Activated CD4-positive, alpha-beta T cell treated with anti-CD3 and anti-CD28 coated beads for 36 hours (primary cell): ENCODE results near the gene SGIP1. TPM values are rescaled to one million over a fixed set of nuclear protein-coding genes. Genes with fewer than 3 reads are reported as not detected.
A peak's percentile ranks its signal among the peaks of the same experiment; 100 is the strongest.
"Not testable (repeated sequence)": the region's sequence is repeated elsewhere in the genome, so short reads cannot be mapped to it uniquely, and the experiment has no call there.

Experiments used
- ATAC-seq: fragments of 200-7000 bp; cut with Tn5 transposase; one replicate; pipeline ENCODE4 v1.10.0; 2021; ENCODE audit warnings: mild to moderate bottlenecking, moderate library complexity
- CTCF ChIA-PET: fragments of 350-600 bp; sonication (Branson Sonifier 250); formaldehyde crosslinking; loops from one replicate; lab custom pipeline; 2021; ENCODE audit warnings: antibody characterized with exemption; lab: Charles Lee
- POLR2A ChIA-PET: fragments of 350-600 bp; sonication (Branson Sonifier 250); formaldehyde crosslinking; loops from one replicate; lab custom pipeline; 2021; ENCODE audit warnings: antibody characterized with exemption, inconsistent platforms; lab: Charles Lee
- DNase-seq: peaks from one replicate; pipeline ENCODE4 v3.0.0-alpha.2; 2020
- H3K27ac Mint-ChIP-seq: one replicate; pipeline ENCODE4 v1.8.0; 2021; ENCODE audit warnings: mixed read lengths
- H3K27me3 Mint-ChIP-seq: one replicate; pipeline ENCODE4 v1.8.0; 2021; ENCODE audit warnings: mixed read lengths
- H3K36me3 Mint-ChIP-seq: one replicate; pipeline ENCODE4 v1.8.0; 2021; ENCODE audit warnings: low read depth, mixed read lengths
- H3K4me1 Mint-ChIP-seq: one replicate; pipeline ENCODE4 v1.8.0; 2021; ENCODE audit warnings: mixed read lengths
- H3K4me3 Mint-ChIP-seq: one replicate; pipeline ENCODE4 v1.8.0; 2021; ENCODE audit warnings: mild to moderate bottlenecking, moderate library complexity, mixed read lengths
- H3K9me3 Mint-ChIP-seq: one replicate; pipeline ENCODE4 v1.8.0; 2021; ENCODE audit warnings: low read depth, mixed read lengths
- intact Hi-C, 2 experiments: fragments of 100-400 bp; cut with DNase I in 1 of 2; cut with micrococcal nuclease in 1 of 2; formaldehyde crosslinking; loops; one replicate each; pipeline versions ENCODE4 v1.14.2 to v1.15.1; 2022 to 2024; cut with DNase I, micrococcal nuclease
- total RNA-seq, 2 experiments: library from RNA; stranded (reverse); gene quantifications; one replicate each; pipeline ENCODE4 v1.2.3, GENCODE V29; 2021

SGIP1 gene
- total RNA-seq, 2 experiments from 2014 or later, result 0.02 to 0.05 TPM

DNA sequence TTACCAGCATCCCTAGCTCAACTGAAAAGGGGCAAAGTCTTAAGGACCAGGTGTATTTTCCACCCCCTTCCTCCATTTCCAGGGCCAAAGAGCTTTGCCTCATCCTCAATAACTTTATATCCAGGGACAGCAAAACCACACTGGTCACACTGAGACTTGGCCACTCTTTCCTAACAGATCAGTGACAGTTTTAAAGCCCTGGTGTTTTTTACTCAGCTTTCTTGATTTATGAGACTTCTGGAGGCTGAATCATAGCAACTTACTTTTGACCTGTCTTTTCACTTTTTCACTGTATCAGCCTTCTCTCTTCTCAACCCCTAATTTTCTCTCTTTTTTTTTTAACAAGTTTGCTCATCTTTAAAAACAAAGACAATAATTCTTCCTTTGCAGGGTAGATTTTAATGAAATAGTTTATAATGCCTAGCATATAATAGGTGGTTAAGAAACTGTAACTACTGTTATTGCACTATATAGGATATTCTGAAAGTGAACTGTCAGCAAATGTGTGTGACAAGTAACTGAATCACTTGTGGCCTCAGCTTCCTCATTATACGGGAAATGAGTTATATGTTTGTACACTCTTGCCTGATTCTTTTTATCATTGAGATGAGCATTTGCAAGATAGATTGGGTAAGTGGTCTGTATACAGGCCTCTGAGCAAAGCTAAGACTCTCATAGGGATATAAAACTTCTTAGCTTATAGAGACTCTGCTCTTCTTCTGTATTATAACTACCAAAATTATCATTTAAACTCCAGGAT, 198.6 kb downstream of the SGIP1 start:
- CTCF ChIA-PET, result interaction anchor here (0.7 to 2.1 kb wide), 6 partner anchors 10 to 501 kb away, joined by 3 to 7 read pairs (median 4); partner anchors contain the start of genes DNAI4 and MIER1
- Mint-ChIP-seq H3K4me3 (no peak overlapping the region), H3K9me3 (no peaks in the 10 kb centered on the region), H3K36me3 (no peaks in the 10 kb centered on the region), H3K27me3 (peaks cover 1% of the 10 kb centered on the region), H3K4me1 (peaks cover 29% of the 10 kb centered on the region), H3K27ac (peak overlapping the region; percentile 73)
- intact Hi-C loops, result no loop called here
- ATAC-seq (peak; percentile 90), DNase-seq (no peak)
- POLR2A ChIA-PET, result interaction anchor here (0.6 to 0.7 kb wide), 2 partner anchors 264 to 567 kb away, joined by 3 read pairs; no protein-coding TSS in a partner anchor

DNA sequence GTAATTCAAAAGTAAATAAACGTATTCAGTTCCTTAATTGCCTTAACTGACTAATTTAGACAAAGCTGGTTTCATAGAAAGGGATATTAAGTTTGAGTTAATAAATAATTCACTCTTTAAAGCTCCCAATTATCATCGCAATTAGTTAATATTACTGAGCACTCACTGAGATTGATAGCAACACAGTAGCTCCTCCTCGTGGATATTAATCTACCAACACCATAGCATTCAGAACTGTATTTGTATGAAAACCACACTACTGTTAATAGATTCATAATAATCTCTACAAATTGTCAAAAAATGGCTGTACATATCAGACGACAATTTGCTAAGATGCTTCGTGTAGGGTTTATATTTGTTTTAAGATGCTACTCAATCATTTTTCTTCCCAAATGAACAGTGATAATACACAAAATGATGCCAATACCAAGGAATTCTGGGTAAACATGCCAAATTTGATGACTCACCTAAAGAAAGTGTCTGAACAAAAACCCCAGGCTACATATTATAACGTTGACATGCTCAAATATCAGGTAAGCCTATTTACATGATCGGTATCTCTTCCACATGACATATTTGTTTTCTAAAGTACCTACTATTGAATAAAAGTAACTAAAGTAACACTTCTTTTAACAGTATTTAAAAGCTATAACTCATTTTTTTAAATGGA, 199.5 kb downstream of the SGIP1 start:
- intact Hi-C loops, result no loop called here
- ATAC-seq (no peak), DNase-seq (no peak)
- Mint-ChIP-seq H3K27ac (no peak overlapping the region), H3K4me3 (no peak overlapping the region), H3K9me3 (no peaks in the 10 kb centered on the region), H3K4me1 (peaks cover 28% of the 10 kb centered on the region), H3K36me3 (no peaks in the 10 kb centered on the region), H3K27me3 (no peaks in the 10 kb centered on the region)
- POLR2A ChIA-PET, result no interaction called here
- CTCF ChIA-PET, result interaction anchor here (1.5 to 2.1 kb wide), 2 partner anchors 32 to 191 kb away, joined by 4 to 5 read pairs; partner anchors contain the start of genes DNAI4 and MIER1

DNA sequence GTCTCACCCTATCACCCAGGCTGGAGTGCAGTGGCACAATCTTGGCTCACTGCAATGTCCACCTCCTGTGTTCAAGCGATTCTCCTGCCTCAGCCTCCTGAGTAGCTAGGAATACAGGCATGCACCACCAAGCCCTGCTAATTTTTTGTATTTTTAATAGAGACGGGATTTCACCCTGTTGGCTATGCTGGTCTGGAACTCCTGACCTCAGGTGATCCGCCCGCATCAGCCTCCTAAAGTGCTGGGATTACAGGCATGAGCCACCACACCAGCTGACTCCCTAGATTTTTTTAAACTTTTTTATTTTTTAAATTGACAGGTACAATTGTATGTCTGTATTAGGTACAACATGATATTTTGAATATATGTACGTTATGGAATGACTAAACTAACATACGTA, 200.6 kb downstream of the SGIP1 start:
- H3K4me3 Mint-ChIP-seq, H3K27me3 Mint-ChIP-seq, ATAC-seq, H3K9me3 Mint-ChIP-seq, intact Hi-C loops, DNase-seq, H3K36me3 Mint-ChIP-seq, POLR2A ChIA-PET, H3K27ac Mint-ChIP-seq: not testable (repeated sequence)
- CTCF ChIA-PET, result interaction anchor here (0.6 kb wide), 1 partner anchor 31 kb away, joined by 3 read pairs; no protein-coding TSS in a partner anchor
- peaks cover 18% of the 10 kb centered on the region for H3K4me1 Mint-ChIP-seq

DNA sequence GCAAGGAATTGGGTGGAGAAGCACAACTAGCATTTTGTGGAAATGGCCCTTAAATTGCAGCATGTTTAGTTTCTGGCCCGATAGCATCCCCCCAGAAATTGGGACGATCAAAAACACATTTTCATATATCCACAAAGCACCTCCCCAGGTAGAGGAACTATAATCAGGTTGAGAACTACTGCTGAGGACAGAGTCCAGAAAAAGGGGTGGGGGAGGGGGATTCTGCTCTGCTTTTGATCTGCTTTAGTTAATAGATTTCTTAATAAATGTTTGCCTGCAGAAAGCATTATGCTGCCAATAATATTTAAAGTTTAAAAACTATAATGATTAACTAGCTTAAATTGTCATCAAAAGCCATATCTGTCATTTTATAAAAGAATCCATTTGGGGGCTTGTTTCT, 203.9 kb downstream of the SGIP1 start:
- Mint-ChIP-seq H3K9me3 (no peaks in the 10 kb centered on the region), H3K27me3 (no peaks in the 10 kb centered on the region), H3K4me3 (no peak overlapping the region), H3K4me1 (peaks cover 7% of the 10 kb centered on the region), H3K36me3 (no peaks in the 10 kb centered on the region), H3K27ac (no peak overlapping the region)
- POLR2A ChIA-PET, result interaction anchor here (0.7 kb wide), 1 partner anchor 371 kb away, joined by 3 read pairs; no protein-coding TSS in a partner anchor
- DNase-seq (no peak), ATAC-seq (no peak)
- CTCF ChIA-PET, result interaction anchor here (0.6 to 2.3 kb wide), 4 partner anchors 12 to 308 kb away, joined by 4 to 16 read pairs (median 6); no protein-coding TSS in a partner anchor
- intact Hi-C loops, result no loop called here

DNA sequence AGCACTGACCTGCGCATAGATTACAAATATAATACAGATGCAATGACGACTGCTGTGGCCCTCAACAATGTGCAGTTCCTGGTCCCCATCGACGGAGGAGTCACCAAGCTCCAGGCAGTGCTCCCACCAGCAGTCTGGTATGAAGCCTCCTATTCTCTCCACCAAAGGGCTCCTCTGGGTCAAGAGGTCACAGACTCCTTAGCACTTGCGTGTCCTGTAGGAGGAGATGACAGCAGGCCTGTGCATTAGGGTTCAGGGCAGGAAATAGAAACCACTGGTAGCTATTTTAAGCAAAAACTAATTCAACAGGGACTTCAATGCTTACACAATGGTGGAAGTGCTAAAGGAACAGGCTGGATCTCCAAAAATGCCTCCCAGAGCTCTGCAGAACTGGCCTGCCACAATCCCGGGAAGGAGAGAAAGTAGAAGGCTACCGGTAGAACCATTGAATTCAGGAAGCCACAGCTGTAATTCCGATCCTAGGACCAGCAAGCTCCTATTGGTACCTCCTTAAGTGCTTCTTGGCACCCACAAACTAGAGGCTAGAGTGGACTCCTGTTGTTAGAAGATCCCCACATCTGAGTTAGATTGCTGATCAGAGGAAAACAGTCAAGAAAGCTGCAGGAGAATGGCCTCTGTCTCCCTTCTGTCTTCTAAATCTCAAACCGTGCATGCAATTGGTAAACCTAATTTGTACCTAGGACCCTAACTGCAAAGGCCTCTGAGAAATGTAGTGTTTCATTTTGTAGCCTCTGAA, 205.6 kb downstream of the SGIP1 start:
- ATAC-seq (no peak), DNase-seq (no peak)
- intact Hi-C loops, result no loop called here
- H3K4me3 Mint-ChIP-seq, result no peak overlapping the region
- POLR2A ChIA-PET, result no interaction called here
- H3K9me3 Mint-ChIP-seq, result no peaks in the 10 kb centered on the region
- H3K27me3 Mint-ChIP-seq, result no peaks in the 10 kb centered on the region
- no peaks in the 10 kb centered on the region for H3K36me3 Mint-ChIP-seq
- no peaks in the 10 kb centered on the region for H3K4me1 Mint-ChIP-seq
- no peak overlapping the region for H3K27ac Mint-ChIP-seq
- CTCF ChIA-PET, result interaction anchor here (0.6 to 2.3 kb wide), 6 partner anchors 14 to 761 kb away, joined by 3 to 16 read pairs (median 4); no protein-coding TSS in a partner anchor

DNA sequence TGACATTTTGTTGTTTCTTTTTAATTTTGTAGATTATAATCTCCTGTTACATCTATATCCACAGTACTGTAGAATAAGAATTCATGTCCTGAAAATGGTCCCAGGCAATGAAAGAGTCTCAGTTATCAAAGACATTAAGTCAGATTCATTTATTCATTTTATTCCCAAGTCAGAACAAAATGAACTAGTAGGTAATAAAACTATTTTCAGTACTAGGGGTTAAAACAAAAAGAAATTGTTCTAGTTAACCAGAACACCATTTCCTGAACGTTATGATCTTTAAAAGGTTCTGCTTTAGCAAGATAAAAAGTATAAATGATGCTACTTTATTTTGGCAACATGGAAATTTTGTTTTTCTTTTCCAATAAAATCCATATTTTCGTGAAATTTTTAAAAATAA, 211.5 kb downstream of the SGIP1 start:
- Mint-ChIP-seq H3K9me3 (no peaks in the 10 kb centered on the region), H3K4me3 (no peak overlapping the region), H3K4me1 (no peaks in the 10 kb centered on the region), H3K36me3 (no peaks in the 10 kb centered on the region), H3K27me3 (peaks cover 11% of the 10 kb centered on the region), H3K27ac (no peak overlapping the region)
- POLR2A ChIA-PET, result no interaction called here
- DNase-seq (no peak), ATAC-seq (no peak)
- intact Hi-C loops, result no loop called here
- CTCF ChIA-PET, result interaction anchor here (0.6 to 2.1 kb wide), 3 partner anchors 17 to 389 kb away, joined by 4 to 6 read pairs (median 4); no protein-coding TSS in a partner anchor

DNA sequence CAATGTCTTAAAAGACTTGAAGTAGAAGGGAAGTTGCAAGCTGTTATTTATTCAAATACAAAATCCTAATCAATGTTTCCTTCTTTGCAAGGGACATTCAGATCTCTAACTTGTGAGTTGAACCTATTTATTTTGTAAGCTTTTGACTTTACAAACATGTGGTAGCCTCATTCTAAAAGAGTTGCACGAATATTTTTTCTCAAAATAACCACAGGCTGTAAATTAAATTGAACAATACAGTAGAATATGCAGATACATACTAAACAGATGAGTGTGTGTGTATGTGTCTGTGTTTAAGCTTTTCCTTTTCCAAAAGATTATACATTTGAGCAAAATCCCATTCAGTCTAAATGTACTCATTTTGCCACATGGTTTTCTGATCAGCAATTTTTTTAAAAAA, 213.5 kb downstream of the SGIP1 start:
- H3K4me1 Mint-ChIP-seq, result peaks cover 7% of the 10 kb centered on the region
- ChIA-PET POLR2A (no interaction called here), CTCF (interaction anchor here (1.1 to 2.1 kb wide), 2 partner anchors 10 to 19 kb away, joined by 3 to 6 read pairs; no protein-coding TSS in a partner anchor)
- no peak overlapping the region for H3K4me3 Mint-ChIP-seq
- intact Hi-C loops, result no loop called here
- no peaks in the 10 kb centered on the region for H3K9me3 Mint-ChIP-seq
- peaks cover 24% of the 10 kb centered on the region for H3K27me3 Mint-ChIP-seq
- H3K27ac Mint-ChIP-seq, result no peak overlapping the region
- DNase-seq (no peak), ATAC-seq (no peak)
- no peaks in the 10 kb centered on the region for H3K36me3 Mint-ChIP-seq

DNA sequence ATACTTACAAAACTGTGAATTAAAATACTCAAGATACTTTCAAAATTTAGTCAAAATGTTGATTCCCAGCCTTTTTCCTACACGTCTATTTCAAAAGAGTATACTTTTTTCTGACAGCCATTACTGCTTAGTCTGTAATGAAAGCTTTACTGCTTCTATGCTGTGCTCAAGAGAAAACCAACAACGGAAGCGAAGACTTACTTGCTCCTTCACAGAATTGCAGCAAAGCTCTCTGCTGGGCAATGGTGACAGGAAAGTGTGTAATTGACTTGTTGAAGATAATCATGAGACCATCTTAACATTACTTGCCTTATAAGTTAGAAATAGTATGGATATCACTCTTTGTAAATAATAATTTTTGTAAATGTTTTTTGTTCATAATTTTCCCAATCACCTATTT, 216.6 kb downstream of the SGIP1 start:
- DNase-seq, result no peak
- Mint-ChIP-seq H3K27me3 (peaks cover 33% of the 10 kb centered on the region), H3K36me3 (no peaks in the 10 kb centered on the region), H3K27ac (no peak overlapping the region), H3K4me3 (no peak overlapping the region), H3K4me1 (peaks cover 13% of the 10 kb centered on the region), H3K9me3 (no peaks in the 10 kb centered on the region)
- CTCF ChIA-PET, result interaction anchor here (0.9 kb wide), 1 partner anchor 76 kb away, joined by 3 read pairs; no protein-coding TSS in a partner anchor
- intact Hi-C loops, result no loop called here
- ATAC-seq, result no peak
- POLR2A ChIA-PET, result no interaction called here

DNA sequence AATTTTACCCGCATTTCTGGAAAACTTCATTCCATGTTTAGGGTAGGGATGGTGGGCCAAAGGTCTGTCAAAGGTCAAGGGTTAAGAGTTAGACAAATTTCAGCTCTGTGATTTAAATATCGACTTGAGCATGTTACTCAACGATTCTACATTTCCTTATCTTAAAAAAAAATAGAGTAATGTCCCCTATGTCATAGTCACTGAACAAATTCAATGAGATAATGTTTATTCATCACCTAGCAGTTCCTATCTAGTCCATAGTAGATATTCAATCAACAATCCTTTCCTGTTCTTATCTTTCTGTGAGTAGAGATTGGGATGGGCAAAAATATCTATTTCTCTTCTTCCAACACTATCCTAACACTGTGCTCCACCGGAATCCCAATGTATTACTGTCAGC, 217.2 kb downstream of the SGIP1 start:
- ATAC-seq (no peak), DNase-seq (no peak)
- ChIA-PET POLR2A (no interaction called here), CTCF (interaction anchor here (0.9 kb wide), 1 partner anchor 14 kb away, joined by 3 read pairs; no protein-coding TSS in a partner anchor)
- Mint-ChIP-seq H3K4me1 (peaks cover 13% of the 10 kb centered on the region), H3K9me3 (no peaks in the 10 kb centered on the region), H3K36me3 (no peaks in the 10 kb centered on the region), H3K27ac (no peak overlapping the region), H3K27me3 (peaks cover 33% of the 10 kb centered on the region), H3K4me3 (no peak overlapping the region)
- intact Hi-C loops, result no loop called here

DNA sequence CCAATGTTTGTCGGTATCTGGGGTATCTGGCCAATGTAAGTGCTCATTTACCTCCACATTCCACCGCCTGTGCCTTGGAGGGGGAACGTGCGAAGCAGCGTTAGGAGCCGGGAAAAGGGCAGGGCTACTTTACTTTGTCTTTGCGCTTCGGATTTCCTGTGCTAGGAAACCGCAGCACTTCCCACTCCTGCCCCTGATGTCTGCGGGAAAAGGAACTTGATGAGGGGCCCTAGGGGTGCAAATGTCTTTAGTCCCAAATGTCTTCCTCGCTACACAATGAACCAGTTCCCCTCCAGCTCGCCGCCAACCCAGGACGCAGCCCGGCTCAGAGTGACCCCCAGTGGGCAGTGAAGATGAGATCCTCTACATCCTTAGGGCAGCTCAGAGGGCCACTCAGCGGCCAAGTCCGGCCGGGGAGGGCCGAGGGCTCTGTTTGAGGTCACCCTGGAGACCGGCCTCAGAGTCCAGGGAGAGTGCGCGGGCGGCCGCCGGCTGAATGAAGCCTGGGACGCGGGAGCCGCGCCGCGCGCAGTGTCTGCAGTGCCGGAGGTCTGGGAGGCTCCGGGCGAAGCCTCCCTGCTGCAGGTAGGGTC, 218.1 kb downstream of the SGIP1 start, which contains the start of gene DYNLT5:
Gene DYNLT5 (plus strand): TSS at position 460 of the 593 bp plus-strand sequence. CDS start 2,200 bp downstream, outside the sequence.
- ATAC-seq (no peak), DNase-seq (peak; percentile 27)
- H3K4me1 Mint-ChIP-seq, result peaks cover 13% of the 10 kb centered on the region
- peaks cover 37% of the 10 kb centered on the region for H3K27me3 Mint-ChIP-seq
- H3K36me3 Mint-ChIP-seq, result no peaks in the 10 kb centered on the region
- POLR2A ChIA-PET, result no interaction called here
- no peaks in the 10 kb centered on the region for H3K9me3 Mint-ChIP-seq
- intact Hi-C loops, result no loop called here
- H3K4me3 Mint-ChIP-seq, result peak within 1 kb of the TSS; percentile 53
- no peak within 1 kb of the TSS for H3K27ac Mint-ChIP-seq
- CTCF ChIA-PET, result interaction anchor here (0.9 to 1.2 kb wide), 3 partner anchors 13 to 248 kb away, joined by 3 read pairs; no protein-coding TSS in a partner anchor
